Stomach (tissue), 9 donors: ENCODE results near the gene TFAM. TPM values are rescaled to one million over a fixed set of nuclear protein-coding genes. Genes with fewer than 3 reads are reported as not detected.

Source experiments
- DNase-seq, 2 donors: peaks; one replicate each; pipeline versions ENCODE4 v3.0.0 to v3.0.0-alpha.2; 2013 to 2019
- H3K27ac ChIP-seq, 5 donors: fragments of 200-600 bp in 4 of 5; sonication (generic) in 4 of 5; one replicate each; pipeline ENCODE4 v1.5.1; 2013 to 2019; ENCODE audit warnings: mild to moderate bottlenecking in 1 of 5, moderate library complexity in 1 of 5
- H3K27me3 ChIP-seq, 3 donors: fragments of 200-600 bp; sonication (generic); one replicate each; pipeline ENCODE4 v1.5.1; 2017 to 2019; ENCODE audit warnings: mixed run types in 1 of 3
- H3K36me3 ChIP-seq, 4 donors: fragments of 200-600 bp; sonication (generic); 1 replicate in 3 of 4; 2 replicates in 1 of 4; pipeline ENCODE4 v1.5.1; 2016 to 2019
- H3K4me1 ChIP-seq, 4 donors: fragments of 200-600 bp; sonication (generic); one replicate each; pipeline ENCODE4 v1.5.1; 2016 to 2019
- H3K4me3 ChIP-seq, 4 donors: fragments of 200-600 bp; sonication (generic) in 3 of 4; one replicate each; pipeline ENCODE4 v1.5.1; 2016 to 2019; ENCODE audit warnings: mild to moderate bottlenecking in 1 of 4
- H3K9me3 ChIP-seq, 4 donors: fragments of 200-600 bp; sonication (generic); one replicate each; pipeline ENCODE4 v1.5.1; 2016 to 2019
- CTCF ChIP-seq, 7 experiments: fragments of 450-650 bp in 4 of 7; fragments of 200-600 bp in 3 of 7; sonication (generic) in 3 of 7; IDR thresholded peaks; one replicate each; pipeline ENCODE4 v1.5.1; 2016 to 2019; ENCODE audit warnings: antibody characterized with exemption in 7 of 7, control low read depth in 2 of 7, mild to moderate bottlenecking in 1 of 7
- EP300 ChIP-seq: sonication (generic); formaldehyde crosslinking; IDR thresholded peaks from one replicate; pipeline ENCODE4 v1.6.1; 2017; ENCODE audit warnings: antibody characterized with exemption
- POLR2A ChIP-seq, 4 donors: fragments of 450-650 bp; IDR thresholded peaks; one replicate each; pipeline ENCODE4 v1.6.1; 2016; ENCODE audit warnings: antibody characterized with exemption in 4 of 4, control low read depth in 2 of 4, mild to moderate bottlenecking in 1 of 4, moderate library complexity in 1 of 4
- POLR2AphosphoS5 ChIP-seq, 3 donors: sonication (generic); formaldehyde crosslinking; IDR thresholded peaks; one replicate each; pipeline ENCODE4 v1.6.1; 2016; ENCODE audit warnings: antibody characterized with exemption in 3 of 3
- WGBS, 5 donors: extraction: QIAGEN DNeasy Blood & Tissue Kit in 3 of 5; methylation state at CpG; one replicate each; pipeline versions ENCODE4 v1.1.5 to v1.1.7; 2013 to 2018; 5-methylcytosine and 5-hydroxymethylcytosine counted together
- intact Hi-C: fragments of 100-400 bp; cut with DNase I; formaldehyde crosslinking; loops from one replicate; pipeline ENCODE4 v1.15.1; 2023; ENCODE audit warnings: low total_unique reads
- polyA plus RNA-seq, 3 donors: library from polyadenylated mRNA; stranded (reverse); fragments of 200-250 nt; gene quantifications; one replicate each; pipeline ENCODE4 v1.2.3, GENCODE V29; 2013
- total RNA-seq, 5 donors: library from RNA; depleted of rRNA; stranded (reverse); fragments of >200 nt; gene quantifications; one replicate each; pipeline versions ENCODE4 v1.1.0 to v1.2.3, GENCODE V29; 2014 to 2016
- donor health status: healthy with polysubstance abuse.
- donor health status: Bipolar disorder and iron deficiency.
- donor health status: healthy.

Gene TFAM
- total and polyA plus RNA-seq, 8 donors, result 4.9 to 39.7 (median 16.8) TPM

- H3K9me3 ChIP-seq, result no peaks in the 10 kb centered on the region
- no peak overlapping the region for H3K27ac ChIP-seq
- H3K4me3 ChIP-seq, result no peak overlapping the region
- no peaks in the 10 kb centered on the region for H3K27me3 ChIP-seq
- 78 to 97% (median 88%) methylated on average over 4 of the region's 4 CpGs for WGBS, 5 donors
- TF ChIP-seq CTCF (IDR thresholded peaks at IDR 0.05) (no peak), EP300 (no peak), POLR2A (IDR thresholded peaks at IDR 0.05) (no peak), POLR2AphosphoS5 (IDR thresholded peaks at IDR 0.05) (no peak)
- peaks cover 0 to 10% (median 2%) of the 10 kb centered on the region in 4 donors for H3K36me3 ChIP-seq
- intact Hi-C loops, result no loop called here
- DNase-seq, result no peak
- peaks cover 0 to 28% (median 9%) of the 10 kb centered on the region in 4 donors for H3K4me1 ChIP-seq
Observed at GRCh38 chr10:58358314-58358933, 26.8 kb upstream of the TFAM start.

- DNase-seq, result no peak
- TF ChIP-seq EP300 (no peak), POLR2AphosphoS5 (IDR thresholded peaks at IDR 0.05) (no peak), CTCF (IDR thresholded peaks at IDR 0.05) (no peak), POLR2A (IDR thresholded peaks at IDR 0.05) (no peak)
- Histone ChIP-seq H3K36me3 (peaks cover 0 to 14% (median 4%) of the 10 kb centered on the region in 4 donors), H3K4me1 (peaks cover 0 to 23% (median 9%) of the 10 kb centered on the region in 4 donors), H3K27me3 (no peaks in the 10 kb centered on the region), H3K9me3 (no peaks in the 10 kb centered on the region), H3K27ac (no peak overlapping the region), H3K4me3 (no peak overlapping the region)
- intact Hi-C loops, result no loop called here
- WGBS, 5 donors, result 90 to 100% (median 95%) methylated on average over 1 of the region's 1 CpG
Observed at GRCh38 chr10:58358947-58359346, 26.3 kb upstream of the TFAM start.

- H3K4me3 ChIP-seq, result no peak overlapping the region
- no peak overlapping the region for H3K27ac ChIP-seq
- no peaks in the 10 kb centered on the region for H3K27me3 ChIP-seq
- DNase-seq, result no peak
- no peak for TF ChIP-seq POLR2A (IDR thresholded peaks at IDR 0.05)
- TF ChIP-seq EP300, result no peak
- no peak for TF ChIP-seq POLR2AphosphoS5 (IDR thresholded peaks at IDR 0.05)
- no peak for TF ChIP-seq CTCF (IDR thresholded peaks at IDR 0.05)
- peaks cover 0 to 19% (median 10%) of the 10 kb centered on the region in 4 donors for H3K36me3 ChIP-seq
- 85 to 98% (median 94%) methylated on average over 3 of the region's 3 CpGs for WGBS, 5 donors
- intact Hi-C loops, result no loop called here
- no peaks in the 10 kb centered on the region for H3K9me3 ChIP-seq
- H3K4me1 ChIP-seq, result peaks cover 0 to 20% (median 9%) of the 10 kb centered on the region in 4 donors
Observed at GRCh38 chr10:58359541-58359940, 25.7 kb upstream of the TFAM start.

GRCh38 chr10:58360412-58361004 is 24.7 kb upstream of the TFAM start:
- peaks cover 0 to 20% (median 9%) of the 10 kb centered on the region in 4 donors for H3K4me1 ChIP-seq
- 88 to 94% (median 92%) methylated on average over 9 of the region's 9 CpGs for WGBS, 5 donors
- H3K27ac ChIP-seq, result no peak overlapping the region
- peaks cover 0 to 24% (median 18%) of the 10 kb centered on the region in 4 donors for H3K36me3 ChIP-seq
- TF ChIP-seq POLR2AphosphoS5 (IDR thresholded peaks at IDR 0.05) (no peak), CTCF (IDR thresholded peaks at IDR 0.05) (no peak), POLR2A (IDR thresholded peaks at IDR 0.05) (no peak), EP300 (no peak)
- no peak for DNase-seq
- intact Hi-C loops, result no loop called here
- no peaks in the 10 kb centered on the region for H3K27me3 ChIP-seq
- H3K4me3 ChIP-seq, result no peak overlapping the region
- no peaks in the 10 kb centered on the region for H3K9me3 ChIP-seq
